ENCODE measurements around the gene PARD3B.

GRCh38 chr2:204944927-204945326 lies 399.7 kb downstream of the PARD3B start:
- TF ChIP-seq ZBTB3 (CRISPR knock-in tag; IDR thresholded peaks at IDR 0.05; ENCODE audit: borderline replicate concordance, low read depth) (no peak), HCFC1 (IDR thresholded peaks at IDR 0.05; ENCODE audit: low read depth, low read length) (no peak), ZNF790 (CRISPR knock-in tag; IDR thresholded peaks at IDR 0.05; ENCODE audit: borderline replicate concordance) (no peak), KDM4B (CRISPR knock-in tag; IDR thresholded peaks at IDR 0.05) (no peak), ZNF232 (CRISPR knock-in tag; IDR thresholded peaks at IDR 0.05; ENCODE audit: borderline replicate concordance) (no peak), NR3C1 (CRISPR knock-in tag; IDR thresholded peaks at IDR 0.05) (no peak), ZNF274 (CRISPR knock-in tag; IDR thresholded peaks at IDR 0.05) (no peak), ZZZ3 (CRISPR knock-in tag; IDR thresholded peaks at IDR 0.05; ENCODE audit: borderline replicate concordance) (no peak), CHD2 (IDR thresholded peaks at IDR 0.05; ENCODE audit: low read depth, low read length) (no peak), ZNF788 (CRISPR knock-in tag; IDR thresholded peaks at IDR 0.05; ENCODE audit: borderline replicate concordance) (no peak), TRIM24 (CRISPR knock-in tag; IDR thresholded peaks at IDR 0.05) (no peak), SIN3A (IDR thresholded peaks at IDR 0.05; ENCODE audit: borderline replicate concordance, low read depth, low read length) (no peak)

All from HepG2 (cell line).